Karpas-422 (cell line): ENCODE data around the gene NTHL1. TPM values are rescaled to one million over a fixed set of nuclear protein-coding genes. Genes with fewer than 3 reads are reported as not detected.
A peak's percentile ranks its signal among the peaks of the same experiment; 100 is the strongest.

Experiments used
- DNase-seq: peaks from one replicate; pipeline ENCODE4 v3.0.0-alpha.2; 2015
- H2AFZ ChIP-seq: fragments of 200-600 bp; sonication (generic); 2 replicates; pipeline ENCODE4 v1.6.1; 2014; ENCODE audit warnings: antibody characterized with exemption, low read length, mixed read lengths
- H3K27ac ChIP-seq: fragments of 200-600 bp; sonication (generic); 2 replicates; pipeline ENCODE4 v1.5.1; 2014; ENCODE audit warnings: mild to moderate bottlenecking, low read length, moderate library complexity
- H3K27me3 ChIP-seq: fragments of 200-600 bp; sonication (generic); 2 replicates; pipeline ENCODE4 v1.6.1; 2014; ENCODE audit warnings: low read length, mixed read lengths
- H3K36me3 ChIP-seq: fragments of 200-600 bp; sonication (generic); 2 replicates; pipeline ENCODE4 v1.6.1; 2014; ENCODE audit warnings: low read length, mixed read lengths; ENCODE audit not compliant: insufficient read depth
- H3K4me1 ChIP-seq: fragments of 200-600 bp; sonication (generic); 2 replicates; pipeline ENCODE4 v1.6.1; 2014; ENCODE audit warnings: mild to moderate bottlenecking, low read length, mixed read lengths
- H3K4me2 ChIP-seq: fragments of 200-600 bp; sonication (generic); 2 replicates; pipeline ENCODE4 v1.6.1; 2014; ENCODE audit warnings: low read length, low read depth, mild to moderate bottlenecking; ENCODE audit not compliant: poor library complexity, severe bottlenecking
- H3K4me3 ChIP-seq: fragments of 200-600 bp; sonication (generic); 2 replicates; pipeline ENCODE4 v1.5.1; 2014; ENCODE audit warnings: mild to moderate bottlenecking, antibody characterized with exemption, low read length, mixed read lengths
- H3K79me2 ChIP-seq: fragments of 200-600 bp; sonication (generic); 2 replicates; pipeline ENCODE4 v1.6.1; 2014; ENCODE audit warnings: mild to moderate bottlenecking, low read length, mixed read lengths
- H3K9ac ChIP-seq: fragments of 200-600 bp; sonication (generic); 2 replicates; pipeline ENCODE4 v1.6.0; 2014; ENCODE audit warnings: low read length
- H3K9me2 ChIP-seq: fragments of 200-600 bp; sonication (generic), shearing (Covaris generic); replicated peaks from 2 replicates; pipeline ENCODE4 v1.6.0; 2014; ENCODE audit warnings: mild to moderate bottlenecking, low read length, moderate library complexity; ENCODE audit not compliant: insufficient read depth
- H3K9me3 ChIP-seq: fragments of 300-700, 200-600 bp; sonication (generic); 2 replicates; pipeline ENCODE4 v1.6.1; 2014; ENCODE audit warnings: low read length, mixed read lengths
- H4K20me1 ChIP-seq: fragments of 200-600 bp; sonication (generic); 2 replicates; pipeline ENCODE4 v1.6.1; 2014; ENCODE audit warnings: mild to moderate bottlenecking, antibody characterized with exemption, low read length, low read depth; ENCODE audit not compliant: insufficient read depth
- total RNA-seq: library from RNA; depleted of rRNA; stranded (reverse); fragments of >200 nt; shearing (Covaris generic); gene quantifications from 2 replicates; pipeline ENCODE4 v1.2.3, GENCODE V29; 2014; ENCODE audit warnings: low replicate concordance

Gene NTHL1
- total RNA-seq, 1 experiment from 2014 or later, result 23.2 TPM

- no peaks in the 10 kb centered on the region for H3K9me3 ChIP-seq
- no peaks in the 10 kb centered on the region for H3K36me3 ChIP-seq
- no peak overlapping the region for H2AFZ ChIP-seq
- no peak overlapping the region for H3K27ac ChIP-seq
- H3K9ac ChIP-seq, result peak overlapping the region; percentile 95
- no peak for DNase-seq
- no peaks in the 10 kb centered on the region for H4K20me1 ChIP-seq
- H3K27me3 ChIP-seq, result no peaks in the 10 kb centered on the region
- no peaks in the 10 kb centered on the region for H3K9me2 ChIP-seq
- H3K4me1 ChIP-seq, result peaks cover 22% of the 10 kb centered on the region
- H3K4me2 ChIP-seq, result peak overlapping the region; percentile 100
- peaks cover 34% of the 10 kb centered on the region for H3K79me2 ChIP-seq
- H3K4me3 ChIP-seq, result peak overlapping the region; percentile 100
These were observed 1.4 kb downstream of the NTHL1 start for GRCh38 chr16:2045965-2046892.

- H3K9me2 ChIP-seq, result no peaks in the 10 kb centered on the region
- no peaks in the 10 kb centered on the region for H3K36me3 ChIP-seq
- peaks cover 31% of the 10 kb centered on the region for H3K79me2 ChIP-seq
- no peaks in the 10 kb centered on the region for H3K27me3 ChIP-seq
- no peaks in the 10 kb centered on the region for H4K20me1 ChIP-seq
- H3K9ac ChIP-seq, result no peak overlapping the region
- H3K27ac ChIP-seq, result no peak overlapping the region
- no peak for DNase-seq
- H3K9me3 ChIP-seq, result no peaks in the 10 kb centered on the region
- H3K4me2 ChIP-seq, result no peak overlapping the region
- no peak overlapping the region for H3K4me3 ChIP-seq
- no peak overlapping the region for H2AFZ ChIP-seq
- peaks cover 22% of the 10 kb centered on the region for H3K4me1 ChIP-seq
These were observed 3.1 kb downstream of the NTHL1 start for GRCh38 chr16:2044541-2044940.

DNA sequence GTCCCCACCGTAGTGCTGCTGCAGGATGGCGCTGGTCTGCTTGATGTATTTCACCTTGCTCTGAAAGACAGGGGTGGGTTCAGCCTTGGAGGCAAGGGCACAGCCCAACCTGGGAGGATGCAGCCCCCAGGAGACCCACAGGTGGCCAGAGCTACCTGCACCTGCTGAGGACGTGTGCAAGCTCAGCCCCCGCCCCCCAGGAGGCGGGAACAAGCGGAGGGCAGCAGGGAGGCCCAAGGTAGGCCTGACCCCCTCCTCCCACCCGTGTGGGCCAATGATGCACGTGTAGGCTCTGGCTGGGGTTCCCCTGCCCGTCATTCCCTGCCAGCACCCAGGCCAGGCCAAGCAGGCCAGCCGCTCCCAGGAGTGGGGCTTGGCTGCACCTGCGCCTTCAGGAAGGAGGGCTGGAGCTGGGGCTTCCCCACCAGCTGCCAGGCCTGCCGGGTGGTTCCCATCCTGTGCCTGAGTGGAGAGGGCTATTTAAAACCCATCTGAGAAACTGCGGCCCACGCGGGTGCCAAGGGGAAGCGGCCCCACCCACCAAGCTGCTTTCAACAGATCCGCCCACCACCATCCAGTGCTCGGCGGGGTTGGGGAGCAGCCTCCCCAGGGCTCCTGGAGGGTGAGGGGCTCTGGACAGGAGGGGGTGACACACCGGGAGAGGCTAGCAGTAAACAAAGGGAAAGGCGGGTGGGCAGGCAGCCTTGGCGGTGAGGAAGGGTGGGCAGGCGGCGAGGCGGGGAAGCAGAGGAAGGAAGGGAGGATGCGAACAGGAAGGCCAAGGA is 3.8 kb downstream of the NTHL1 start:
- Histone ChIP-seq H3K27me3 (no peaks in the 10 kb centered on the region), H3K79me2 (peaks cover 25% of the 10 kb centered on the region), H3K9me3 (no peaks in the 10 kb centered on the region), H2AFZ (no peak overlapping the region), H3K27ac (no peak overlapping the region), H3K9me2 (no peaks in the 10 kb centered on the region), H3K36me3 (no peaks in the 10 kb centered on the region), H3K4me3 (no peak overlapping the region), H3K4me2 (no peak overlapping the region), H3K4me1 (peaks cover 17% of the 10 kb centered on the region), H4K20me1 (no peaks in the 10 kb centered on the region), H3K9ac (no peak overlapping the region)
- no peak for DNase-seq

- DNase-seq, result no peak
- H3K4me3 ChIP-seq, result no peak overlapping the region
- H3K9me3 ChIP-seq, result no peaks in the 10 kb centered on the region
- no peak overlapping the region for H2AFZ ChIP-seq
- H3K4me2 ChIP-seq, result no peak overlapping the region
- no peaks in the 10 kb centered on the region for H3K9me2 ChIP-seq
- H3K4me1 ChIP-seq, result peaks cover 12% of the 10 kb centered on the region
- peaks cover 18% of the 10 kb centered on the region for H3K79me2 ChIP-seq
- no peaks in the 10 kb centered on the region for H3K27me3 ChIP-seq
- H4K20me1 ChIP-seq, result no peaks in the 10 kb centered on the region
- no peak overlapping the region for H3K27ac ChIP-seq
- H3K36me3 ChIP-seq, result no peaks in the 10 kb centered on the region
- H3K9ac ChIP-seq, result no peak overlapping the region
These were observed 4.5 kb downstream of the NTHL1 start for GRCh38 chr16:2042986-2043666.

DNA sequence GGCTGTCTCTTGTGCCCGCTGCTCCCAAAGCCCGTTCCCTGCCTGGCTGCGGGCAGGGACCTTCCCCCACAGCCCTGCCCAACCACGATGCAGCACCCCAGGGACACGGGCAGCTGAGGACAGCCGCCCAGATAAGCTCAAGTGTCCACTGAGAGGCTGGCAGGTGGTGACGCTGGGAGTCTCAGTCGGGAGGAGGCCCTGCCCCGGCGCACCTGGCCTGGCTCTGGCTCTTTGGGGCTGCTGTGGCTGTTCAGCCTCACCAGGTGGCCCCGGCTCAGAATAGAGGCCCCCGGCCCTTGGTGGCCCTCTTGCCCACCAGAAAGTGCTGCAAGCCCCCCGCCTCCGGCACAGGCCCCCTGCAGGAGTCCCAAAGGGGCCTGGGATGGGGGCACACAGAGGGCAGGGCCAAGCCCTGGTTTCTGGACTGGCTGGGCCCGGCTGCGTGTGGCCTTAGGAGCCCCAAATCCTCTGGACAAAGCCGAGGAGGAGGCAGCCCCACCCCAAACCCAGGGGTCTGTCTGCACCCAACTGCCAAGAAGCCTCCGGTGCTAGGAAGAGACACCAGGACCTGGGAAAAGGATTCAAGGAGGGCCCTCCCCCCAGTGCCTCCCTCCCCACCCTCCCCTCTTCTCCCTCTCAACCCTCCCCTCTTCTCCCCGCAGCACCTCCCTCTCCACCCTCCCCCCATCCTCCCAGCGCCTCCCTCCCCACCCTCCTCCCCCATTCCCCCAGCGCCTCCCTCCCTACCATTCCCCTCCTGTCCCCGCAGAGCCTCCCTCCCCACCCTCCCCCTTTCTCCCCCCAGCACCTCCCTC is 5.3 kb downstream of the NTHL1 start:
- no peaks in the 10 kb centered on the region for H3K9me2 ChIP-seq
- no peak overlapping the region for H3K4me2 ChIP-seq
- H2AFZ ChIP-seq, result no peak overlapping the region
- H3K9me3 ChIP-seq, result no peaks in the 10 kb centered on the region
- no peak for DNase-seq
- H3K9ac ChIP-seq, result no peak overlapping the region
- no peak overlapping the region for H3K27ac ChIP-seq
- H3K36me3 ChIP-seq, result no peaks in the 10 kb centered on the region
- H3K79me2 ChIP-seq, result peaks cover 15% of the 10 kb centered on the region
- H3K4me3 ChIP-seq, result no peak overlapping the region
- no peaks in the 10 kb centered on the region for H4K20me1 ChIP-seq
- peaks cover 12% of the 10 kb centered on the region for H3K4me1 ChIP-seq
- no peaks in the 10 kb centered on the region for H3K27me3 ChIP-seq

DNA sequence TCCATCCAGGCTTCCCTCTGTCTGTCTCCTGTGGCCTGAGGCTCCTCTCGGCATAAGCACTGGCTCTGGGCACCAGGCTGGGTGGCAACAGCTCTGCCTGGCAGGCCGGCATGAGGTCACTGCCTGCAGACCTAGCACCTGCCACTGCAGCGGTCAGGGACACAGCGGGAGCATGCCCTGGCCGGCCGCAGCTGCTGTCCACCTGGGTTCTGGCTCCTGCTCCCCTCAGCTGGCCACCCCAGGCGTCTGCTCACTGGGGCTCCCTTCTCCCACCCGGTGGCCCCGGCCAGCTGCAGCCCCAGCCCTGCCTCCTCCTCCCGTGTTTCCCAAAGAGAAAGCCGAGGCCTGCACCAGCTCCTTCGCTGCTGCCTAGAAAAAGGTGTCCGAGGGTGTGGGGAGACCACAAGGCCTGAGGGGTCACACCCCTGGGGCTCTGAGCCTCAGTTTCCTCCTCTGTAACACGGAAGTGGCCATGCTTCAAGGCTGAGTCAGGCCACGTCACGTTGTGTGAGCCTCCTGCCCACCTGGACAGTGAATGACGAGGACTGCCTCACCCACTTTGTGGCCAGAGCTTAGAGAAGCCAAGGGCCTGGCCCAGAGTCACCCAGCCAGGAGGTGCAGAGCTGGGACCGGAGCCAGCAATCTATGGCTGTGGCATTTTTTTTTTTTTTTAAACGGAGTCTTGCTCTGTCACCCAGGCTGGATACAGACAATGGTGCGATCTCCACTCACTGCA is 6.7 kb downstream of the NTHL1 start:
- Histone ChIP-seq H3K4me3 (no peak overlapping the region), H3K36me3 (no peaks in the 10 kb centered on the region), H3K27ac (no peak overlapping the region), H3K27me3 (no peaks in the 10 kb centered on the region), H3K9ac (no peak overlapping the region), H3K79me2 (peaks cover 3% of the 10 kb centered on the region; the same call in 1 of the 2 replicates), H2AFZ (no peak overlapping the region), H3K4me2 (no peak overlapping the region), H3K9me3 (no peaks in the 10 kb centered on the region), H3K4me1 (no peaks in the 10 kb centered on the region; the same call in 1 of the 2 replicates), H4K20me1 (no peaks in the 10 kb centered on the region), H3K9me2 (no peaks in the 10 kb centered on the region)
- no peak for DNase-seq

GRCh38 chr16:2040041-2040786 is 7.4 kb downstream of the NTHL1 start:
- Histone ChIP-seq H3K4me3 (no peak overlapping the region), H3K9ac (no peak overlapping the region)

More at GRCh38 chr16:2040041-2040786, 7.4 kb downstream of the NTHL1 start:
- Histone ChIP-seq H3K4me1 (no peaks in the 10 kb centered on the region), H3K9me2 (no peaks in the 10 kb centered on the region), H3K79me2 (no peaks in the 10 kb centered on the region), H2AFZ (no peak overlapping the region), H3K27ac (no peak overlapping the region), H3K36me3 (no peaks in the 10 kb centered on the region), H3K27me3 (no peaks in the 10 kb centered on the region), H4K20me1 (no peaks in the 10 kb centered on the region), H3K4me2 (no peak overlapping the region), H3K9me3 (no peaks in the 10 kb centered on the region)
- no peak for DNase-seq
